Subcutaneous adipose tissue (tissue), 4 donors: ENCODE results near the gene KRTAP10-5. TPM values are rescaled to one million over a fixed set of nuclear protein-coding genes. Genes with fewer than 3 reads are reported as not detected.

Source experiments
- CTCF ChIP-seq: fragments of 450-650 bp; IDR thresholded peaks from one replicate; pipeline ENCODE4 v1.5.1; 2016; ENCODE audit warnings: low read depth, mild to moderate bottlenecking, control low read depth, antibody characterized with exemption, moderate library complexity
- total RNA-seq, 4 donors: library from RNA; depleted of rRNA; stranded (reverse); fragments of >200 nt; gene quantifications; one replicate each; pipeline ENCODE4 v1.1.0, GENCODE V29; 2016

KRTAP10-5 gene
- total RNA-seq, 4 donors from 2014 or later: not detected

GRCh38 chr21:44618909-44619308, 38.5 kb upstream of the KRTAP10-5 start:
- no peak for TF ChIP-seq CTCF

- no peak for TF ChIP-seq CTCF
These were observed 38.1 kb upstream of the KRTAP10-5 start for GRCh38 chr21:44618504-44618903.

GRCh38 chr21:44617071-44617501, 36.7 kb upstream of the KRTAP10-5 start:
- no peak for TF ChIP-seq CTCF

- no peak for TF ChIP-seq CTCF
These were observed 36.2 kb upstream of the KRTAP10-5 start for GRCh38 chr21:44616591-44616926.

GRCh38 chr21:44615911-44616590, 35.6 kb upstream of the KRTAP10-5 start:
- no peak for TF ChIP-seq CTCF

GRCh38 chr21:44615466-44615865, 35.1 kb upstream of the KRTAP10-5 start:
- no peak for TF ChIP-seq CTCF

- TF ChIP-seq CTCF: no peak
These were observed 34.6 kb upstream of the KRTAP10-5 start for GRCh38 chr21:44614961-44615391.
